Measurements from ENCODE around the gene DOCK9. TPM values are rescaled to one million over a fixed set of nuclear protein-coding genes. Genes with fewer than 3 reads are reported as not detected.

DOCK9 gene
- total RNA-seq, 6 donors from 2014 or later: 155 to 284 (median 170) TPM

- 58 to 63% methylated on average over 15 of the region's 15 CpGs for WGBS, 2 donors
- no peaks in the 10 kb centered on the region for H3K9me3 ChIP-seq
- TF ChIP-seq POLR2A (IDR thresholded peaks at IDR 0.05): no peak
- no peak for TF ChIP-seq POLR2AphosphoS5 (IDR thresholded peaks at IDR 0.05)
- no peak for TF ChIP-seq CTCF (IDR thresholded peaks at IDR 0.05)
- no peak for TF ChIP-seq EP300 (IDR thresholded peaks at IDR 0.05)
- DNase-seq (no peak), ATAC-seq (ENCODE audit: low FRiP score in 2 of 2) (no peak)
- H3K27ac ChIP-seq: no peak overlapping the region
- no peaks in the 10 kb centered on the region for H3K36me3 ChIP-seq
- H3K4me3 ChIP-seq: no peak overlapping the region
- H3K4me1 ChIP-seq: peaks cover 2 to 27% (median 11%) of the 10 kb centered on the region in 4 donors
- no peaks in the 10 kb centered on the region for H3K27me3 ChIP-seq
These were observed 38.0 kb upstream of the DOCK9 start for GRCh38 chr13:99015606-99016490.

- no peaks in the 10 kb centered on the region for H3K9me3 ChIP-seq
- WGBS, 2 donors: 73 to 79% methylated on average over 4 of the region's 4 CpGs
- DNase-seq (no peak), ATAC-seq (ENCODE audit: low FRiP score in 2 of 2) (no peak)
- H3K4me1 ChIP-seq: peaks cover 11 to 40% (median 19%) of the 10 kb centered on the region in 4 donors
- H3K27me3 ChIP-seq: no peaks in the 10 kb centered on the region
- TF ChIP-seq EP300 (IDR thresholded peaks at IDR 0.05) (no peak), POLR2A (IDR thresholded peaks at IDR 0.05) (no peak), CTCF (IDR thresholded peaks at IDR 0.05) (no peak)
- H3K36me3 ChIP-seq: no peaks in the 10 kb centered on the region
- no peak overlapping the region for H3K27ac ChIP-seq
- H3K4me3 ChIP-seq: no peak overlapping the region
These were observed 36.7 kb upstream of the DOCK9 start for GRCh38 chr13:99014522-99014921.

DNA sequence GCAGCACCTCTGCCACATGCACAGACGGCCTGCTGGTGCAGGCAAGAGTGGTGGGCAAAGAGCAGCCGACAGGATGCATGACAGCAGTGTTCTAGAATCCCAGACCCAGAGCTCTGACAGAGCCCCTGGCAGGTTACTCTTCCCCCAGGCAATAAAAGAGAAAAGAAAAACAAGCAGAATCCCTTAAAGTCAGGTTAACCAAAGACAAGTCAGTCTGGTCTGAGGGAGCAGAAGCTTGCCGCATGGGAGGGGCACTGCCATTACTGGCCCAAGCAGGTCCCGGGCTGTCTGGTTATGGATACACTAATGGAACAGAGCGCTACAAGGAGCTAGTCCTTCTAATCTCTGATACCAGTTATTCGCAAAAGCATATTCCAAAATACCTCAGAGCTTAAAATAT, 36.1 kb upstream of the DOCK9 start:
- H3K27me3 ChIP-seq: no peaks in the 10 kb centered on the region
- ATAC-seq (ENCODE audit: low FRiP score in 2 of 2): no peak
- H3K9me3 ChIP-seq: no peaks in the 10 kb centered on the region
- TF ChIP-seq EP300 (IDR thresholded peaks at IDR 0.05): no peak
- TF ChIP-seq POLR2A (IDR thresholded peaks at IDR 0.05): no peak
- no peak for TF ChIP-seq CTCF (IDR thresholded peaks at IDR 0.05)
- no peak for TF ChIP-seq POLR2AphosphoS5 (IDR thresholded peaks at IDR 0.05)
- no peak overlapping the region for H3K4me3 ChIP-seq
- no peaks in the 10 kb centered on the region for H3K36me3 ChIP-seq
- no peak overlapping the region for H3K27ac ChIP-seq
- WGBS, 2 donors: 83 to 91% methylated on average over 6 of the region's 6 CpGs
- peaks cover 16 to 45% (median 24%) of the 10 kb centered on the region in 4 donors for H3K4me1 ChIP-seq
- DNase-seq: peak in 1 of 2 donors; percentile 15

DNA sequence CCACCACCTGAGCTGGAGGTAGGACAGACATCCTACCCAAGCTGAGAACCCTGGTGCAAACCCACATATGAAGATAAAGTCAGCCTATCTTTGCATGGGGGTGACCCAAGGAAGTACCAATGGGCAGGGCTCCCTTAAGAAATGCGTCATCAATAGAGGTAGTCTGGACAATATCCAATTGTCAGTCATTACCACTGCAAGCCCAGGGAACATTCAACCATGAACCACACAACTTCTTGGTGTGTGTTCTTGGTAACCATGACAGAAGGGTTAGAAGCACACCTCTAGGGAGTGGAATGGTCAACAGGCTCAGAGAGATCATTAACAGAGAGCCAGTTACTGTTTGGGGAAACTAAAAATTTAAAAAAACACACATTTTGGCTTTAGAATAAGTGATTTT, 34.7 kb upstream of the DOCK9 start:
- no peaks in the 10 kb centered on the region for H3K9me3 ChIP-seq
- WGBS, 2 donors: 57 to 94% methylated on average over 1 of the region's 1 CpG
- TF ChIP-seq EP300 (IDR thresholded peaks at IDR 0.05) (no peak), POLR2AphosphoS5 (IDR thresholded peaks at IDR 0.05) (no peak), CTCF (IDR thresholded peaks at IDR 0.05) (no peak), POLR2A (IDR thresholded peaks at IDR 0.05) (no peak)

More for the DNA sequence above, 34.7 kb upstream of the DOCK9 start:
- Histone ChIP-seq H3K27me3 (no peaks in the 10 kb centered on the region), H3K4me1 (peaks cover 27 to 48% (median 35%) of the 10 kb centered on the region in 4 donors), H3K36me3 (no peaks in the 10 kb centered on the region), H3K27ac (no peak overlapping the region), H3K4me3 (no peak overlapping the region)
- DNase-seq: no peak
- ATAC-seq (ENCODE audit: low FRiP score in 2 of 2): no peak

Data from upper lobe of left lung (tissue), 6 donors.